GM19035 (cell line): ENCODE measurements around the gene NKX1-2.

Source experiments
- ATAC-seq: cut with Tn5 transposase; IDR thresholded peaks from one replicate; pipeline ENCODE4 v1.9.1; 2021; ENCODE audit not compliant: unreplicated experiment

The NKX1-2 gene

DNA sequence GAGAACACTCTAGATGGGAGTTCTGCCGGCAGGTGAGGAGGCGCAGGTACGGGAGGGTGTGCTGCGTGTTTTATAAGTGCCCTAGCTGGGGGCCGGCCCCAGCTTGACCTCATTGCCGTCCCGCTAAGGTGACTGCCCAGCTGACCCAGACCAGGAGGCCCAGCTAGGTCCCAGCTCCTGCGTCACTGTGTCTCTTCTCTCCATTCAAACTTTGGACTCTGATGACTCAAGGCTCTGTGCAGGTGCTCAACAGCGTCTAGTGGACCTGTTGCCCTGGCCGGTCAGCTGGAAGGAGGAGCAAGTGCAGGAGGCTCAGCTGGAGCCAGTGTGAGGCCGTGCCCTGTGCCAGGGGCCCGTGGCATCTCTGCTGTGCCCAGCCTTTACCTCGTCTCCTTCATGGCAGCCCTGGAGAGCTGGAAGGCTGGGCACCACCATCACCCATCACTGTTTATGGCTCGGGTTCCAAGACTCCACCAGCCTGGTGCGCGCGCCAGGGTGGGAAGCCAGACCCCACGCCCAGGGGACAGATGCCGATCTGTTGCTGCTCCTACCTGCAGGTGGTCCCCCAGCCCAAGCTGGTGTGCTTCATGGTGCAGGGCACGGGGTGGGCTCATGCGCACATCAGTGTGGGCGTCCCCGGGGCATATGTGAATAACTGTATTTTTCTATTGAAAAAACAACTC is 26.3 kb upstream of the NKX1-2 start:
- ATAC-seq: no peak

DNA sequence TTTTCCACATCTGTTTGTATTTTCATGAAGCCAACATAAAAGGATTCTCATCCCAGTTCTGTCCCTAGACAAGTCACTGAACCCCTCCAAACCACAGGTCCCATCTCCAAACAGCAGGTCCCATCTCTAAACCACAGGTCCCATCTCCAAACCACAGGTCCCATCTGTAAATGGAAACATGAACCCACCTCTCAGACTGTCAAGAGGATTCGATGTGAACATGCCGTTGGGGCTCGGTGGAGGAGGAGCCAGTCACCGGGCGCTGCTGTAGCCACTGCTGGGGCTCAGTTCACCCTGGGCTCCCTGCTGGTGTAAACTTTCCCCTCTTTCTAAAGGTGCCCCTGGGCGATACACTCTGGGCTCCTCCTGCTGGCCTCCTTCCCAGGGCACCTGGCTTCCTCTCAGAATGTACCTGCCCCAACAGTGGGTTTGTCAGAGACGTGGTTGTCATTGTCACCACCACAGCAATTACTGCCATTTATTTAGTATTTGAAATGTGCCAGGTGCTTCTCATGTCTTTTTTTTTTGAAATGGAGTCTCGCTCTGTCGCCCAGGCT is 24.8 kb upstream of the NKX1-2 start:
- ATAC-seq: no peak

GRCh38 chr10:124473070-124473469 is 23.2 kb upstream of the NKX1-2 start:
- no peak for ATAC-seq

DNA sequence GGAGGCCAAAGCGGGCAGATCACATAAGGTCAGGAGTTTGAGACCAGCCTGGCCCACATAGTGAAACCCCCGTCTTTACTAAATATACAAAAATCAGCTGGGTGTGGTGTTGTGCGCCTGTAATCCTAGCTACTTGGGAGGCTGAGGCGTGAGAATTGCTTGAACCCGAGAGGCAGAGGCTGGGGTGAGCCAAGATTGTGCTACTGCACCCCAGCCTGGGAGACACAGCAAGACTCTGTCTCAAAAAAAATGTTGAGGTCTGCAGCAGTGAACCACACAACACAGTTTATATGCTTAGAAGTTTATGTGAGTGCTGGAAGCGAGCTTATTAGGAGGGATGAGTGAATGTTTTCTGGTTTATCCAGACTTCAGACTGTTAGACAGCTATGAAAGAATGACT is 22.2 kb upstream of the NKX1-2 start:
- no peak for ATAC-seq

- ATAC-seq: no peak
These were observed 21.0 kb upstream of the NKX1-2 start for GRCh38 chr10:124470544-124471434.

DNA sequence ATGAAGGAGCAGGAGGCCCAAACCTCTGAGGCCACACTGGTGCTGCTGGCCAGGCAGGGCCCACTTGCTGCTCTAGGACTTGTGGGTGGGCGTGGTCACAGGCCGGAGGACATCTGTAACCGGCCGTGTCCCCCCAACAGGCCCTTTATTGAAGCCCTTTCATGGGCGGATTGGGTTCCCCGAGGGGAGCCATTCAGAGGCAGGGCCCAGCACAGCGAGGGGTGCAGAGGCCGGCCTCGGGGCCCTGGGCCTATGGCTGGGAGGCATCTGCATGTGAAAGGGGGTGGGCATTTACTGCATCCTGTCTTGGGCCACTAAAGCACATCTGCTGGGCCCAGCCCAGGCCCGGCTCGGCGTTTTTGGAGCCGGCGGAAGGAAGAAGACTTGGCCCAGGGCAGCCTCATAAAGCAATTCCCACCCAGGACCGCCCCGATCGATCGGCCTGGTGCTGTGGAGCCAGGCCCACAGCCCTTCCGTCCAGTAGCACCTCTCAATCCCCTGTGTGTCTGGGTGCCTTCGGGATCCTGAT is 20.2 kb upstream of the NKX1-2 start:
- no peak for ATAC-seq

GRCh38 chr10:124468624-124469023 is 18.8 kb upstream of the NKX1-2 start:
- ATAC-seq: no peak

DNA sequence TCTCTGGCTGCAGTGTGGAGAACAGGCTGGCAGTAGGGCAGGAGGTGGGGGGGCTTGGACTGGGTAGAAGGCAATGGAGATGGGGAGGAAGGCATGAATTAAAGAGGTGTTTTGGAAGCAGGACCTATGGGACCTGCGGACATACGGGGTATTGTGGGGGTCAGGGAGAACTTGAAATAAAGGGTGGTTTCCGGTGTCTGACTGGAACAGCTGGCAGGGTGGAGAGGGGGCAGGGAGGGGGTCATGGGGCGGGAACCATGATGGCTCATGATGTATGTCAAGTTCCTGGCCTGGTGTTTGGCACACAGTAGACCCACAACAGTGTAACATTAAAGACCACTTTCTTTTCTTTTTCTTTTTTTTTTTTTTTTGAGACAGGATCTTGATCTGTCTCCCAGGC is 17.3 kb upstream of the NKX1-2 start:
- ATAC-seq: no peak

DNA sequence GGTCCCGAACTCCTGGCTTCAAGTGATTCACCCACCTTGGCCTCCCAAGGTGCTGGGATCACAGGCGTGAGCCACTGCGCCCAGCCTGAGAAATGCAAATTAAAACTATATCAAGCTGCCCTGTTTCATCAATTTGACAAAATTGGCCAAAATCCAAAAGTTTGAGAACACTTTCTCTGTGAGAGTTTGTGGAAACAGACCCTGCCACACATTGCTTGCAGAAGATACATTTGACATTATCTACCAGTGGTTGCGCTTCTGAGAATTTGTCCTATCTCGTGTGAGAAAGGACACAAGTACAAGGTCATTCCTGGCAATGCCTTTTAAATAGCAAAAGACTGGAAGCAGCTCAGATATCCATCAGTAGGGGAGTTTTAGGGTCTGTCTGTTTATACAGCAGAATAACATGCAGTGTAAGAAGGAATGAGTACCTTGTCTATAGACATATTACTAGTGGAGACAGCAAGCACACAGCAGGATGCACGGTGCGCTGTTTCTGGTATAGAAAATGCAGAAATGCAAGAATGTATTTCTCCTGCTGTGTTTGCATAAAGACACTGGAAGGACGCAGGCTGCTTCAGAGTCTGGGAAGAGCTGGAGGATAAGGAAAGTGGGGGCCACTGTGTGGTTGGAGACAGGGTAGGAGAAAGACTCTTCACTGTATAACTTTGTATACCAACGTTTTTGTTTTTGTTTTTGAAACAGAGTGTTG is 16.1 kb upstream of the NKX1-2 start:
- ATAC-seq: no peak

DNA sequence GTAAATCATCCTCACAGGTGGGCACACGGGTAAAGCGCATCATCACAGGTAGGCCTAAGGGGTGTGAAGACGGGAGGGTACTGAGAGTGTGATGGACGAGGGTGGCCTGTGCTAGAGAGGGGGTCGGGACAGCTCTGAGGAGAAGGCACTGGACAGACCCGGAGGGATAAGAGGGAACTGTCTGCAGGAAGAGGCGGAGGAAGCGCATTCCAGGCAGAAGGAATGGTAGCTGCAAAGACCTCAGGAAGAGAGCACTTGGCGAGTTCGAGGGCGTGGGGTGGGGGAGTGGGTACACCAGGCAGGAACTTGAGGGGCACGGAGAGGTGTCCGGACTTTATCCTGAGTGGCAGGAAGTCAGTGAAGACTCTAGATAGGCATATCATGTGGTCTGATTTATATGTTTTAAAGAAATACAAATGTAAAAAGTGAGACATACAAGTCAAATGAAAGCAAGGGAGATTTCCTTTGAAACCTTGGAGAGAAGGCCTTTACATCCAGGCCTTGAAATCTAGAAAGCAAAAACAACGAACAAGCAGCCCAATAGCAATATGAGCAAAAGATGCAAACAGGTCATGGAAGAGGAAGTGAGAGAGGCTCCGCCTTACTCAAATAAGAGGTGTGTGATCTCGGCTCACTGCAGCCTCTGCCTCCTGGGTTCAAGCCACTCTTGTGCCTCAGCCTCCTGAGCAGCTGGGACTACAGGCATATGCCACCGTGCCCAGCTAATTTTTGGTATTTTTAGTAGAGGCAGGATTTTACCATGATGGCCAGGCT is 15.4 kb upstream of the NKX1-2 start:
- peak; percentile 36 for ATAC-seq

GRCh38 chr10:124464028-124464965 is 14.5 kb upstream of the NKX1-2 start:
- no peak for ATAC-seq

- ATAC-seq: peak; percentile 1
These were observed 12.5 kb upstream of the NKX1-2 start for GRCh38 chr10:124462348-124462695.

DNA sequence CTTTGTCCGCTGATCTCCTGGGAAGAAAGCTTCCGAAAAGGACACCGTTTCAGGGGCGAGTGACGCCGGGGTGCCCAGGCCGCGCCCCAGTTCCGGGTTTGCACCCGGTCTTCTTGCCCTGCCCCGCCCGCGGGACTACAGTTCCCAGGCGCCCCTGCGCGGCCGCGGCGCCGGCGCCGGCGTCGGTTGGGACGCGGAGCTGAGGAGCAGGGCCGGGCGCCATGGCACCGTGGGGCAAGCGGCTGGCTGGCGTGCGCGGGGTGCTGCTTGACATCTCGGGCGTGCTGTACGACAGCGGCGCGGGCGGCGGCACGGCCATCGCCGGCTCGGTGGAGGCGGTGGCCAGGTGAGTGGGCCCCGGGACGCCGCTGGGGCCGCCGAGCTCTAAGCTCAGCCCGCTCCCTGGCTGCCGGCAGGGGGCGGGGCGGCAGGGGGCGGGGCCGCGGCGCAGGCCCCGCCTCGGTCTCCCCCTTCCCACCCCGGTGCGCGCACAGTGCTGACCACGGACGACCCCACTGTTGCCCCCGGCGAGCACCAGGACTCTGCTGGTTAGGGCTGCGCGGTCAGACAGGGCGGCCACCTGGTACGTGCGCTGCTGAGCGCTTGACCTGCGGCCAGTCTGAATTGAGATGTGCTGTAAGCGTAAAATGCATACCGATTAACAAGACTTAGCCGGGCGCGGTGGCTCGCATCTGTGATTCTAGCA is 12.0 kb upstream of the NKX1-2 start, which contains the start of gene LHPP:
Gene LHPP (plus strand): TSS at position 182 of the 706 bp plus-strand sequence. CDS start 40 bp downstream, at position 222.
- ATAC-seq: peak; percentile 90

DNA sequence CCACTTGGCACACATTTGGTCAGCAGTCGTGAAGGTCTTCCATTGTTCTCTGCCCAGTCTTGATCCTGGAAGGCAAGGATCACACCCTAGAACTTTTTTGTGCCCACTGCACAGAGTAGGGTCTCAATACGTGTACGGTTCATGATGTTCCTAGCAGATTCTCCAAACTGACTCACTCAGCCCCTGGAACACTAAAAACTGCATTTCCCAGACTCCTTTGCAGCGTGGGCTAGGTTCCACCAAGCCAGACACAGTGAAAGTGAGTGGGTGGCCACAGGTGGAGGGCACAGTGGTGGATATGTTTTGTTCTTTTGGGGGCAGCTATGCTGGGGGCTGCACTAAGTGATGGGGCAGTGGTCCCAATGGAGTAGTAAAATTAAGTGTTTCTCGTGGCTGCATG is 10.3 kb upstream of the NKX1-2 start:
- ATAC-seq: no peak

DNA sequence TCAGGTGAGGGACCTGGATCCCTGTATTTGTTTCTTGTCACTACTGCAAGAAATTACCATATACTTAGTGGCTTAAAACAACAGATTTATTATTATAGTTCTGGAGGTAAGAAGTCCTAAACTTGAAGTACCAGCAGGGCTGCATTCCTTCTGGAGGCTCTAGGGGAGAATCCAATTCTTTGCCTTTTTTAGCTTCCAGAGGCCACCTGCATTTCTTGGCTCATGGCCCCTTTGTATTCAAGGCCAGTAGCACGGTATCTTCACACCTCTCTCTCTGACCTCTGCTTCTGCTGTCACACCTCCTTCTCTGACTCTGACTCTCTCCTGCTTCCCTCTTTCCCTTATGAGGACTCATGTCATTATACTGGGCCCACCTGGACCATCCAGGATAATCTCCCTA is 9.6 kb upstream of the NKX1-2 start:
- ATAC-seq: no peak

DNA sequence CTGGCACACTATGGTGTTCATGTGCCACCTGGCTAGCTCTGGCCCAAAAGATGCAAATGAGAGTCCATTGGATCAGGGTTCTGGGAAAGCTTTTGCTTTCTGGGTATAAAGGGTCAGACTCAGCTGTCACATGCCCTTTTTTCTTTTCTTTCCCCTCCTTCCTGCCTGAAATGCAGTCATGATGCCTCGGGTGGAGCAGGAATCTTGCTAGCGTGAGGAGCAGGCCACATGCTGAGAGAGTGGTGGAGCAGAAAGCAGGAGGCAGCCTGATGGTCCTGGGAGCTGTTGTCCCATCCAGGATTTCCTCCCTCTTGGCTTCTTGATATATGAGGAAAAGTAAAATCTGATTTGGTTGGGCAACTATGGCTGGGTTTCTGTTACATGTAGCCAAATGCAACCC is 9.1 kb upstream of the NKX1-2 start:
- no peak for ATAC-seq

DNA sequence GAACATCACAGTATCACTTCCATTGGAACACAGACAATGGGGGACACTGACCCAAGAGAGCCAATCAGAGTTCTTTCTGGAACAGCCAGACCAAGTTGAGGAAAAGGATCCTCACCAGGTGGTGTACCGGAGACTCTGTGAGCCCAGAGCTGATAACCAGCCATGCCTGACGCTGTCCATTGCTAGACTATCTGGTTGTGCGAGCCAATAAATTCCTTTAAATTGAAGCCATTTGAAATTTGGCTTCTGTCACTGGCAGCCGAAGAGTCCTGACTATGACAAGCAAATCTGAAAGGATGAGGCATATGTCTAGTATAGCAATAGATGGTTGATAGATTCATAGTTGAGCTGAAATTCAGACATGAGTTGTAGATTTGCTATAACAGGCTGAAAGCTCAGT is 8.6 kb upstream of the NKX1-2 start:
- no peak for ATAC-seq

DNA sequence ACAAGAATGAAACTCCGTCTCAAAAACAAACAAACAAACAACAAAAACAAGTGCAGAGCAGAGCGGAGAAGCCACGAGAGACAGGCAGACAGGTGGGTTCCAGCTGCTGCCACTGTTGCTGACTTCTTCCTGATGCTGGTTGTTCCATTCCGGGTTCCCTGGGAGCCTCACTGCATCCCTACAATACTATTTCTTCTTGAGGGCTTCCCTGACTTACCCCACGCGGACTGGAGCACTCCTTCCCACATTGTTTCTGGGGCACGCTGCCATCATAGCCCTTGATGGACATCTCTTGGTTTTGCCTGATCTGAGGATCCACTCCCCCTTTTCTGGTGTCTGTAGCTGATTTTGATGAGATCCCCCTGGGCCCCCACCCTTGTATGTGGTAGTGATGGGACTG is 5.6 kb upstream of the NKX1-2 start:
- ATAC-seq: no peak
